ENCODE results near the gene IPP.

DNA sequence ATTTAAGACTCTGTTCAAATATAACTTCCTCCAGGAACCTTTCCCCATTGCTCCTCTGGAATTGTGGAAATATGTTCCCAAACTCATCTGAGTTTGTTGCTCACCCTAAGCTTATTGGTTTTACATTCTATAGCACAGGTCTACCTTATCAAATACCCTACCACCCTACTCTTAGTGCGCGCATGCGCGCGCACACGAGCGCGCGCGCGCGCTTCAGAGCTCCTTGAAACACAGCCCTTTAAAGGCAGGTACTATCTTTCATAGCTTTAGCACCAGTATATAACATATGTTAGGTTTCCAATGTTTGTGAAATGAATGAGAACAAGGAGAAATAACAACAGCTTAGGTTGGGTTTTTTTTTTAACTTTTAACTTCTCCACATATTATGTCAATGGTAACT lies 3.5 kb downstream of the IPP start:
- TF ChIP-seq, protein P1, sequence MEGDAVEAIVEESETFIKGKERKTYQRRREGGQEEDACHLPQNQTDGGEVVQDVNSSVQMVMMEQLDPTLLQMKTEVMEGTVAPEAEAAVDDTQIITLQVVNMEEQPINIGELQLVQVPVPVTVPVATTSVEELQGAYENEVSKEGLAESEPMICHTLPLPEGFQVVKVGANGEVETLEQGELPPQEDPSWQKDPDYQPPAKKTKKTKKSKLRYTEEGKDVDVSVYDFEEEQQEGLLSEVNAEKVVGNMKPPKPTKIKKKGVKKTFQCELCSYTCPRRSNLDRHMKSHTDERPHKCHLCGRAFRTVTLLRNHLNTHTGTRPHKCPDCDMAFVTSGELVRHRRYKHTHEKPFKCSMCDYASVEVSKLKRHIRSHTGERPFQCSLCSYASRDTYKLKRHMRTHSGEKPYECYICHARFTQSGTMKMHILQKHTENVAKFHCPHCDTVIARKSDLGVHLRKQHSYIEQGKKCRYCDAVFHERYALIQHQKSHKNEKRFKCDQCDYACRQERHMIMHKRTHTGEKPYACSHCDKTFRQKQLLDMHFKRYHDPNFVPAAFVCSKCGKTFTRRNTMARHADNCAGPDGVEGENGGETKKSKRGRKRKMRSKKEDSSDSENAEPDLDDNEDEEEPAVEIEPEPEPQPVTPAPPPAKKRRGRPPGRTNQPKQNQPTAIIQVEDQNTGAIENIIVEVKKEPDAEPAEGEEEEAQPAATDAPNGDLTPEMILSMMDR (optimal IDR thresholded peaks at IDR 0.05 in 1 of 3, IDR thresholded peaks at IDR 0.05 in 1 of 3, conservative IDR thresholded peaks at IDR 0.05 in 1 of 3; ENCODE audit: extremely low read depth in 1 of 3, insufficient read depth in 2 of 3, low read length in 3 of 3): no peak
- TF ChIP-seq EZH2 (IDR thresholded peaks at IDR 0.05; ENCODE audit: low read length): no peak
